KOPT-K1 (cell line): ENCODE results near the gene GGA3.
"Not testable (repeated sequence)": the region's sequence is repeated elsewhere in the genome, so short reads cannot be mapped to it uniquely, and the experiment has no call there.

ENCODE experiments used
- H3K27ac ChIP-seq: fragments of 200-600 bp; sonication (generic); 2 replicates; pipeline ENCODE4 v1.5.1; 2016; ENCODE audit warnings: antibody characterized with exemption, mild to moderate bottlenecking, low read depth, low read length; ENCODE audit not compliant: poor library complexity, severe bottlenecking
- H3K36me3 ChIP-seq: fragments of 200-600 bp; sonication (generic); 2 replicates; pipeline ENCODE4 v1.5.1; 2017; ENCODE audit warnings: antibody characterized with exemption, mild to moderate bottlenecking, low read length, moderate library complexity; ENCODE audit not compliant: insufficient read depth
- H3K9me3 ChIP-seq: fragments of 200-600 bp; sonication (generic); 2 replicates; pipeline ENCODE4 v1.5.1; 2017; ENCODE audit warnings: antibody characterized with exemption, low read length, mild to moderate bottlenecking; ENCODE audit not compliant: insufficient read depth, poor library complexity, severe bottlenecking

The GGA3 gene

GRCh38 chr17:75287221-75287620 is 25.8 kb upstream of the GGA3 start:
- no peaks in the 10 kb centered on the region for H3K9me3 ChIP-seq
- H3K27ac ChIP-seq, result no peak overlapping the region
- H3K36me3 ChIP-seq, result peaks cover 42% of the 10 kb centered on the region

- Histone ChIP-seq H3K9me3 (no peaks in the 10 kb centered on the region), H3K36me3 (peaks cover 63% of the 10 kb centered on the region), H3K27ac (no peak overlapping the region)
These were observed 23.7 kb upstream of the GGA3 start for GRCh38 chr17:75285123-75285522.

GRCh38 chr17:75280189-75280588 is 18.8 kb upstream of the GGA3 start:
- not testable (repeated sequence) for H3K9me3 ChIP-seq, H3K27ac ChIP-seq
- peaks cover 84% of the 10 kb centered on the region for H3K36me3 ChIP-seq

- Histone ChIP-seq H3K36me3 (peaks cover 86% of the 10 kb centered on the region), H3K27ac (no peak overlapping the region), H3K9me3 (no peaks in the 10 kb centered on the region)
These were observed 16.3 kb upstream of the GGA3 start for GRCh38 chr17:75277664-75278071.

- Histone ChIP-seq H3K36me3 (peaks cover 58% of the 10 kb centered on the region), H3K27ac (no peak overlapping the region), H3K9me3 (no peaks in the 10 kb centered on the region)
These were observed 12.7 kb upstream of the GGA3 start for GRCh38 chr17:75273977-75274708.

GRCh38 chr17:75272848-75273184 is 11.4 kb upstream of the GGA3 start:
- Histone ChIP-seq H3K9me3 (no peaks in the 10 kb centered on the region), H3K36me3 (peaks cover 50% of the 10 kb centered on the region), H3K27ac (peak overlapping the region; percentile 96)

- H3K9me3 ChIP-seq, result no peaks in the 10 kb centered on the region
- H3K36me3 ChIP-seq, result peaks cover 50% of the 10 kb centered on the region
- peak overlapping the region; percentile 96 for H3K27ac ChIP-seq
These were observed 10.8 kb upstream of the GGA3 start for GRCh38 chr17:75271955-75272847.

- Histone ChIP-seq H3K9me3 (no peaks in the 10 kb centered on the region), H3K27ac (peak overlapping the region; percentile 96), H3K36me3 (peaks cover 52% of the 10 kb centered on the region)
These were observed 10.0 kb upstream of the GGA3 start for GRCh38 chr17:75271233-75271954.

GRCh38 chr17:75270966-75271232 is 9.5 kb upstream of the GGA3 start, which contains the start of gene MIF4GD:
TSS of gene MIF4GD (minus strand) at chr17:75271231. CDS start at chr17:75270195, 1,036 bp downstream.
- H3K27ac ChIP-seq, result peak within 1 kb of the TSS; percentile 96
- no peaks in the 10 kb centered on the region for H3K9me3 ChIP-seq
- peaks cover 57% of the 10 kb centered on the region for H3K36me3 ChIP-seq

GRCh38 chr17:75270218-75270965 is 9.0 kb upstream of the GGA3 start:
- peak overlapping the region; percentile 96 for H3K27ac ChIP-seq
- H3K9me3 ChIP-seq, result no peaks in the 10 kb centered on the region
- peaks cover 59% of the 10 kb centered on the region for H3K36me3 ChIP-seq

- Histone ChIP-seq H3K9me3 (no peaks in the 10 kb centered on the region), H3K27ac (peak overlapping the region; percentile 96), H3K36me3 (peaks cover 59% of the 10 kb centered on the region)
These were observed 8.4 kb upstream of the GGA3 start for GRCh38 chr17:75269844-75270217.

- H3K9me3 ChIP-seq, result no peaks in the 10 kb centered on the region
- no peak overlapping the region for H3K27ac ChIP-seq
- peaks cover 56% of the 10 kb centered on the region for H3K36me3 ChIP-seq
These were observed 6.2 kb upstream of the GGA3 start for GRCh38 chr17:75267411-75268232.

- H3K9me3 ChIP-seq, result no peaks in the 10 kb centered on the region
- H3K36me3 ChIP-seq, result peaks cover 51% of the 10 kb centered on the region
- no peak overlapping the region for H3K27ac ChIP-seq
These were observed 5.7 kb upstream of the GGA3 start for GRCh38 chr17:75267153-75267410.
